ENCODE results near the gene MYO10.

- TF ChIP-seq, protein P1, sequence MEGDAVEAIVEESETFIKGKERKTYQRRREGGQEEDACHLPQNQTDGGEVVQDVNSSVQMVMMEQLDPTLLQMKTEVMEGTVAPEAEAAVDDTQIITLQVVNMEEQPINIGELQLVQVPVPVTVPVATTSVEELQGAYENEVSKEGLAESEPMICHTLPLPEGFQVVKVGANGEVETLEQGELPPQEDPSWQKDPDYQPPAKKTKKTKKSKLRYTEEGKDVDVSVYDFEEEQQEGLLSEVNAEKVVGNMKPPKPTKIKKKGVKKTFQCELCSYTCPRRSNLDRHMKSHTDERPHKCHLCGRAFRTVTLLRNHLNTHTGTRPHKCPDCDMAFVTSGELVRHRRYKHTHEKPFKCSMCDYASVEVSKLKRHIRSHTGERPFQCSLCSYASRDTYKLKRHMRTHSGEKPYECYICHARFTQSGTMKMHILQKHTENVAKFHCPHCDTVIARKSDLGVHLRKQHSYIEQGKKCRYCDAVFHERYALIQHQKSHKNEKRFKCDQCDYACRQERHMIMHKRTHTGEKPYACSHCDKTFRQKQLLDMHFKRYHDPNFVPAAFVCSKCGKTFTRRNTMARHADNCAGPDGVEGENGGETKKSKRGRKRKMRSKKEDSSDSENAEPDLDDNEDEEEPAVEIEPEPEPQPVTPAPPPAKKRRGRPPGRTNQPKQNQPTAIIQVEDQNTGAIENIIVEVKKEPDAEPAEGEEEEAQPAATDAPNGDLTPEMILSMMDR (IDR thresholded peaks at IDR 0.05): no peak
- TF ChIP-seq POLR2A (IDR thresholded peaks at IDR 0.05) (no peak), EP300 (IDR thresholded peaks at IDR 0.05) (no peak)
Measured at GRCh38 chr5:16740811-16741392, 195.2 kb downstream of the MYO10 start.

Data from tibial nerve (tissue), 4 donors.